GM12878 (cell line): ENCODE data around the gene ANKDD1A. TPM values are rescaled to one million over a fixed set of nuclear protein-coding genes. Genes with fewer than 3 reads are reported as not detected.

ENCODE experiments used
- ATAC-seq: fragments of 200-7000 bp; cut with Tn5 transposase; 3 replicates; pipeline ENCODE4 v1.9.1; 2020; ENCODE audit warnings: mild to moderate bottlenecking, moderate library complexity
- BruUV-seq: library from RNA; stranded (reverse); fragments of 400-500 nt; replicated peaks from 2 replicates; lab custom pipeline; 2021; lab: Mats Ljungman, UMichigan
- CTCF ChIA-PET: fragments of 300-600 bp; sonication (Branson Sonifier 250); formaldehyde crosslinking; extraction: SDS; loops from one replicate; lab custom pipeline; 2021; ENCODE audit warnings: inconsistent platforms; lab: Yijun Ruan, JAX
- POLR2A ChIA-PET: fragments of 350-600 bp; formaldehyde crosslinking; extraction: SDS; loops from one replicate; lab custom pipeline; 2021; ENCODE audit warnings: inconsistent platforms; lab: Charles Lee
- RAD21 ChIA-PET: fragments of 300-600 bp; sonication (Branson Sonifier 250); formaldehyde crosslinking; loops from one replicate; lab custom pipeline; 2023; ENCODE audit warnings: antibody characterized with exemption; ENCODE audit not compliant: unreplicated experiment; lab: Charles Lee
- SMC1A ChIA-PET: fragments of 300-600 bp; sonication (Branson Sonifier 250); formaldehyde crosslinking; loops from one replicate; lab custom pipeline; 2023; ENCODE audit not compliant: unreplicated experiment, uncharacterized antibody; lab: Charles Lee
- DNase-seq: peaks from one replicate; pipeline ENCODE4 v3.0.0-alpha.2; 2011; ENCODE audit warnings: low read depth, low spot score
- FAIRE-seq: peaks from 3 replicates; lab custom pipeline; 2011; peaks lifted over from hg19 to GRCh38; lab: Jason Lieb, UNC
- H2AFZ ChIP-seq: 2 replicates; pipeline ENCODE4 v1.6.0; 2011; ENCODE audit warnings: low read depth, low read length, control low read depth; ENCODE audit not compliant: control insufficient read depth
- H3K27ac ChIP-seq: 2 replicates; pipeline ENCODE4 v1.5.1; 2011; ENCODE audit warnings: control low read depth; ENCODE audit not compliant: control insufficient read depth, insufficient read depth
- H3K27me3 ChIP-seq, 2 experiments: replicated peaks in 1 of 2; 2 replicates each; pipeline versions ENCODE4 v1.6.0 to v1.6.1; 2011; ENCODE audit warnings: low read length in 1 of 2; ENCODE audit not compliant: control insufficient read depth in 2 of 2, insufficient read depth in 2 of 2
- H3K36me3 ChIP-seq, 2 experiments: 2 replicates each; pipeline ENCODE4 v1.5.1; 2011; ENCODE audit warnings: low read length in 1 of 2; ENCODE audit not compliant: control insufficient read depth in 2 of 2, insufficient read depth in 2 of 2
- H3K4me1 ChIP-seq: 2 replicates; pipeline ENCODE4 v1.6.1; 2011; ENCODE audit warnings: mild to moderate bottlenecking, low read length, moderate library complexity, mixed read lengths; ENCODE audit not compliant: control insufficient read depth, insufficient read depth
- H3K4me2 ChIP-seq: 2 replicates; pipeline ENCODE4 v1.6.0; 2011; ENCODE audit warnings: control low read depth; ENCODE audit not compliant: control insufficient read depth, insufficient read depth
- H3K4me3 ChIP-seq: fragments of 200-600 bp; sonication (generic); 2 replicates; pipeline ENCODE4 v1.5.1; 2016
- H3K79me2 ChIP-seq: 2 replicates; pipeline ENCODE4 v1.6.0; 2011; ENCODE audit warnings: low read length; ENCODE audit not compliant: control insufficient read depth, insufficient read depth
- H3K9ac ChIP-seq: 2 replicates; pipeline ENCODE4 v1.8.0; 2011; ENCODE audit warnings: low read length, control low read depth, mixed read lengths; ENCODE audit not compliant: control insufficient read depth, insufficient read depth
- H3K9me3 ChIP-seq: replicated peaks from 3 replicates; pipeline ENCODE4 v1.5.1; 2011; ENCODE audit warnings: mild to moderate bottlenecking, low read length; ENCODE audit not compliant: control insufficient read depth, insufficient read depth
- H4K20me1 ChIP-seq: 2 replicates; pipeline ENCODE4 v1.6.0; 2011; ENCODE audit not compliant: control insufficient read depth, insufficient read depth
- CBX3 ChIP-seq: fragments of 200-600 bp; sonication (generic); IDR thresholded peaks from 2 replicates; pipeline ENCODE4 v1.6.1; 2016; ENCODE audit warnings: low read depth, borderline replicate concordance
- CHD1 ChIP-seq: IDR thresholded peaks from 2 replicates; pipeline ENCODE4 v1.6.1; 2012; ENCODE audit warnings: low read depth, low read length, improper control_type of control experiment
- CREM ChIP-seq: IDR thresholded peaks from 2 replicates; pipeline ENCODE4 v1.6.1; 2014; ENCODE audit warnings: antibody characterized with exemption, low read depth
- E2F4 ChIP-seq: IDR thresholded peaks from 2 replicates; pipeline ENCODE4 v1.6.1; 2012; ENCODE audit warnings: low read depth, low read length, improper control_type of control experiment
- FOXK2 ChIP-seq: fragments of 450-650 bp; IDR thresholded peaks from 2 replicates; pipeline ENCODE4 v1.6.1; 2017; ENCODE audit warnings: mild to moderate bottlenecking, moderate library complexity
- RB1 ChIP-seq: fragments of 450-650 bp; formaldehyde crosslinking; IDR thresholded peaks from 2 replicates; pipeline ENCODE4 v1.6.1; 2017; ENCODE audit warnings: mild to moderate bottlenecking, borderline replicate concordance
- SREBF1 ChIP-seq: IDR thresholded peaks from 2 replicates; pipeline ENCODE4 v1.6.1; 2012; ENCODE audit warnings: mild to moderate bottlenecking, low read length
- STAT3 ChIP-seq: IDR thresholded peaks from 2 replicates; pipeline ENCODE4 v1.6.1; 2011; ENCODE audit warnings: low read depth, low read length, improper control_type of control experiment
- TCF7 ChIP-seq: IDR thresholded peaks from 2 replicates; pipeline ENCODE4 v1.6.1; 2014; ENCODE audit warnings: antibody characterized with exemption, borderline replicate concordance
- ZNF622 ChIP-seq: fragments of 450-650 bp; IDR thresholded peaks from 2 replicates; pipeline ENCODE4 v1.6.1; 2017; ENCODE audit warnings: mild to moderate bottlenecking, inconsistent platforms
- WGBS: methylation state at CpG from one replicate; pipeline ENCODE4 v1.1.6; 2016; ENCODE audit warnings: low lambda C conversion rate; ENCODE audit not compliant: insufficient replicate concordance, insufficient coverage; ENCODE audit errors: missing lambda C conversion rate; 5-methylcytosine and 5-hydroxymethylcytosine counted together
- in situ Hi-C: fragments of 300-500 bp; cut with MboI; formaldehyde crosslinking; loops from 9 replicates; pipeline ENCODE4 v1.14.3; 2018; ENCODE audit warnings: mixed read lengths
- intact Hi-C: fragments of 100-400 bp; cut with micrococcal nuclease; formaldehyde crosslinking; loops from one replicate; pipeline ENCODE4 v1.14.2; 2022; ENCODE audit not compliant: unreplicated experiment
- polyA plus RNA-seq, 11 experiments: library from polyadenylated mRNA; depleted of rRNA in 4 of 11; unstranded in 6 of 11; stranded (reverse) in 5 of 11; fragments of >200 nt; fragmentation: Nextera tagmentation in 4 of 11; fragmentation: Illumina TruSeq in 1 of 11; extraction: Ambion mirVana in 4 of 11; extraction: Trizol in 1 of 11; gene quantifications; 1 replicate in 1 of 11; 2 replicates in 10 of 11; pipeline versions ENCODE4 v1.2.1 to v1.2.3, GENCODE V29; 2011 to 2016; ENCODE audit warnings: inconsistent platforms in 2 of 11, missing spikeins in 2 of 11, low read depth in 1 of 11
- total RNA-seq, 4 experiments: library from RNA; depleted of rRNA in 3 of 4; stranded (reverse); fragments of >200 nt in 3 of 4; fragmentation: Illumina TruSeq in 1 of 4; extraction: Trizol in 1 of 4; gene quantifications; 2 replicates each; pipeline versions ENCODE4 v1.2.1 to v1.2.3, GENCODE V29; 2013 to 2021
- TF ChIP-seq, protein P1 (sequence below): fragments of 450-650 bp; IDR thresholded peaks from 2 replicates; pipeline ENCODE4 v1.6.1; 2017; ENCODE audit warnings: mild to moderate bottlenecking, moderate library complexity
- TF ChIP-seq, protein P2 (sequence below): fragments of 450-650 bp; formaldehyde crosslinking; IDR thresholded peaks from 2 replicates; pipeline ENCODE4 v1.5.0; 2022; ENCODE audit warnings: mild to moderate bottlenecking, missing genetic modification characterization

Gene ANKDD1A
- total and polyA plus RNA-seq, 10 of the 15 experiments (the other 5 are each of a cell fraction or from before 2014, with no cell fraction given): 1.5 to 6.6 (median 4.1) TPM

GRCh38 chr15:64997066-64997465, 85.4 kb downstream of the ANKDD1A start (continued):
- TF ChIP-seq, protein P1, sequence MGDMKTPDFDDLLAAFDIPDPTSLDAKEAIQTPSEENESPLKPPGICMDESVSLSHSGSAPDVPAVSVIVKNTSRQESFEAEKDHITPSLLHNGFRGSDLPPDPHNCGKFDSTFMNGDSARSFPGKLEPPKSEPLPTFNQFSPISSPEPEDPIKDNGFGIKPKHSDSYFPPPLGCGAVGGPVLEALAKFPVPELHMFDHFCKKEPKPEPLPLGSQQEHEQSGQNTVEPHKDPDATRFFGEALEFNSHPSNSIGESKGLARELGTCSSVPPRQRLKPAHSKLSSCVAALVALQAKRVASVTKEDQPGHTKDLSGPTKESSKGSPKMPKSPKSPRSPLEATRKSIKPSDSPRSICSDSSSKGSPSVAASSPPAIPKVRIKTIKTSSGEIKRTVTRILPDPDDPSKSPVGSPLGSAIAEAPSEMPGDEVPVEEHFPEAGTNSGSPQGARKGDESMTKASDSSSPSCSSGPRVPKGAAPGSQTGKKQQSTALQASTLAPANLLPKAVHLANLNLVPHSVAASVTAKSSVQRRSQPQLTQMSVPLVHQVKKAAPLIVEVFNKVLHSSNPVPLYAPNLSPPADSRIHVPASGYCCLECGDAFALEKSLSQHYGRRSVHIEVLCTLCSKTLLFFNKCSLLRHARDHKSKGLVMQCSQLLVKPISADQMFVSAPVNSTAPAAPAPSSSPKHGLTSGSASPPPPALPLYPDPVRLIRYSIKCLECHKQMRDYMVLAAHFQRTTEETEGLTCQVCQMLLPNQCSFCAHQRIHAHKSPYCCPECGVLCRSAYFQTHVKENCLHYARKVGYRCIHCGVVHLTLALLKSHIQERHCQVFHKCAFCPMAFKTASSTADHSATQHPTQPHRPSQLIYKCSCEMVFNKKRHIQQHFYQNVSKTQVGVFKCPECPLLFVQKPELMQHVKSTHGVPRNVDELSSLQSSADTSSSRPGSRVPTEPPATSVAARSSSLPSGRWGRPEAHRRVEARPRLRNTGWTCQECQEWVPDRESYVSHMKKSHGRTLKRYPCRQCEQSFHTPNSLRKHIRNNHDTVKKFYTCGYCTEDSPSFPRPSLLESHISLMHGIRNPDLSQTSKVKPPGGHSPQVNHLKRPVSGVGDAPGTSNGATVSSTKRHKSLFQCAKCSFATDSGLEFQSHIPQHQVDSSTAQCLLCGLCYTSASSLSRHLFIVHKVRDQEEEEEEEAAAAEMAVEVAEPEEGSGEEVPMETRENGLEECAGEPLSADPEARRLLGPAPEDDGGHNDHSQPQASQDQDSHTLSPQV: no peak
- no peak for TF ChIP-seq SREBF1

DNA sequence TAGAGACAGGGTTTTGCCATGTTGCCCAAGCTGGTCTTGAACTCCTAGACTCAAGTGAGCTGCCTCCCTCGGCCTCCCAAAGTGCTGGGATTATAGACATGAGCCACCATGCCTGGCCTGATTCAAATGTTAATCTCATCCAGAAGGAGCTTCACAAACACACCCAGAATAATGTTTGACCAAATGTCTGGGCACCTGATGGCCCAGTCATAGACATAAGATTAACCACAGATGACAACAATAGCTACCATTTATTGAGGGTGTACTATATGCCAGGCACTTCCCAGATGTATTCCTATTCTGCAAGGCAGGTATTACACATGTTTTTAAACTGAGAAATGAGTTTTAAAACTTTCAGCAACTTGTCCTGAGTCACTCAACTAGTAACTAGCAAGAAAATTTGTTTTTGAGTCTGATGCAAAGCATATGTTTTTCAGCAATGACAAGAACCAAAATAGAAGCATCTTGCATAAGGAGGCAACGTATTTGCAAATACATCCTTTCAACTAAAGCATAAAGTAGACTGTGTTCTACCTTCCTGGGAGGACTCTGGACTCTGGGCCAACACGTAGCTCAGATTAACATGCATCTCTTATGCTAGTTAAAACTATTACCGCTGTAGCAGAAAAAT, 86.2 kb downstream of the ANKDD1A start:
- BruUV-seq: no TSS peak
- intact Hi-C loops (no loop called here), in situ Hi-C loops (no loop called here)
- Histone ChIP-seq H2AFZ (no peak overlapping the region), H3K4me1 (no peaks in the 10 kb centered on the region; the same call in none of the 2 replicates), H3K4me3 (no peak overlapping the region), H3K9me3 (no peaks in the 10 kb centered on the region), H3K9ac (no peak overlapping the region), H3K4me2 (no peak overlapping the region), H3K36me3 (no peaks in the 10 kb centered on the region), H3K27ac (no peak overlapping the region), H4K20me1 (no peaks in the 10 kb centered on the region), H3K27me3 (no peaks in the 10 kb centered on the region), H3K79me2 (no peaks in the 10 kb centered on the region)
- DNase-seq (no peak), ATAC-seq (no peak), FAIRE-seq (no peak)
- CTCF ChIA-PET: interaction anchor here (0.6 to 1.6 kb wide), 4 partner anchors 11 to 105 kb away, joined by 3 to 5 read pairs (median 3); no protein-coding TSS in a partner anchor
- RAD21 ChIA-PET: interaction anchor here (1.4 kb wide), 1 partner anchor 11 kb away, joined by 3 read pairs; no protein-coding TSS in a partner anchor
- SMC1A ChIA-PET: interaction anchor here (0.6 to 2.3 kb wide), 5 partner anchors 10 to 1164 kb away, joined by 3 to 8 read pairs (median 3); partner anchors contain the start of gene HERC1
- WGBS: 72% methylated on average over 4 of the region's 4 CpGs
- POLR2A ChIA-PET: interaction anchor here (0.5 to 1.0 kb wide), 3 partner anchors 56 to 157 kb away, joined by 3 read pairs; no protein-coding TSS in a partner anchor
- TF ChIP-seq FOXK2: no peak
- TF ChIP-seq ZNF622: no peak
- TF ChIP-seq, protein P2, sequence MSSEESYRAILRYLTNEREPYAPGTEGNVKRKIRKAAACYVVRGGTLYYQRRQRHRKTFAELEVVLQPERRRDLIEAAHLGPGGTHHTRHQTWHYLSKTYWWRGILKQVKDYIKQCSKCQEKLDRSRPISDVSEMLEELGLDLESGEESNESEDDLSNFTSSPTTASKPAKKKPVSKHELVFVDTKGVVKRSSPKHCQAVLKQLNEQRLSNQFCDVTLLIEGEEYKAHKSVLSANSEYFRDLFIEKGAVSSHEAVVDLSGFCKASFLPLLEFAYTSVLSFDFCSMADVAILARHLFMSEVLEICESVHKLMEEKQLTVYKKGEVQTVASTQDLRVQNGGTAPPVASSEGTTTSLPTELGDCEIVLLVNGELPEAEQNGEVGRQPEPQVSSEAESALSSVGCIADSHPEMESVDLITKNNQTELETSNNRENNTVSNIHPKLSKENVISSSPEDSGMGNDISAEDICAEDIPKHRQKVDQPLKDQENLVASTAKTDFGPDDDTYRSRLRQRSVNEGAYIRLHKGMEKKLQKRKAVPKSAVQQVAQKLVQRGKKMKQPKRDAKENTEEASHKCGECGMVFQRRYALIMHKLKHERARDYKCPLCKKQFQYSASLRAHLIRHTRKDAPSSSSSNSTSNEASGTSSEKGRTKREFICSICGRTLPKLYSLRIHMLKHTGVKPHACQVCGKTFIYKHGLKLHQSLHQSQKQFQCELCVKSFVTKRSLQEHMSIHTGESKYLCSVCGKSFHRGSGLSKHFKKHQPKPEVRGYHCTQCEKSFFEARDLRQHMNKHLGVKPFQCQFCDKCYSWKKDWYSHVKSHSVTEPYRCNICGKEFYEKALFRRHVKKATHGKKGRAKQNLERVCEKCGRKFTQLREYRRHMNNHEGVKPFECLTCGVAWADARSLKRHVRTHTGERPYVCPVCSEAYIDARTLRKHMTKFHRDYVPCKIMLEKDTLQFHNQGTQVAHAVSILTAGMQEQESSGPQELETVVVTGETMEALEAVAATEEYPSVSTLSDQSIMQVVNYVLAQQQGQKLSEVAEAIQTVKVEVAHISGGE (CRISPR knock-in tag): no peak
- TF ChIP-seq TCF7: no peak
- TF ChIP-seq CREM: no peak
- no peak for TF ChIP-seq STAT3
- no peak for TF ChIP-seq E2F4
- no peak for TF ChIP-seq CHD1
- no peak for TF ChIP-seq RB1
- TF ChIP-seq CBX3: no peak
